ENCODE results near the gene HDAC4.

DNA sequence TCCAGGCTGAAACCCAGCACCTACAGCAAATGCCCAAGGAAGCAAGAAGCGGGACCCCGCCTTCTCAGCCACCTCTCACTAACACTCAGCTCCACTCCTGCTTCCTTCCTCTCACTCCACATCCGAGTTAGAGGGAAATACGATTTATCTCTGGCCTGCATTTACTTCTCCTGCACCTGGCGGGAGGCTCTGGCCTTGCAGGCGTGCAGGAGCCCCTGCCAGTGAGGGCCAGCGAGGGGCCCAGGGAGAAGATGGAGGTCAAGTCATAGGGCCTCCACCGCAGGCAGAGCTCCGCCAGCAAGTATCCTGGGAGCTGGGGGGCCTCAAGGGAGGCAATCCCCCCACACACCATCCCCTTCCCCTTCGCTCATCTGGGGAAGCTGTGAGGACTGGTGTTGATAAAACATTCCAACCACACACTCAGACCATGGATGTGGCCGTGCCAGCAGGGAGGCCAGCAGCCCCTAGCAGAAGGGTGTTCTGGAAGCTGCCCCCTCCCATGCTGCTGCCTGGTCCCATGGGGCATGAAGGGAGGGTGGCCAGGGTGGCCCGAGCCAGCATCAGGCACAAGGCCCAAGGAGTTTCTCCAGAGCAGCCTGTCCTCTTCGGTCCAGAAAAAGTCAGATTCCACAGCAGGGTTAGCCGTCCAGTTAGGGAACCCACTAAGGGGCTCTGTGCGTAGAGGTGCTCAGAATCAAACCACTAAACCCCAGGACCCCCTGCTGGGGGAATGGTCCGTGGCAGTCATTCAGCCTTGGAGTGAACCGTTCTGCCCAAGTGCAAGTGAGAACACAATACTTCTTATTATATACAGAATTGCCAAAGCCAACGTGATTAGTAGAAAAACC, 91.2 kb downstream of the HDAC4 start:
- TF ChIP-seq CTCF (IDR thresholded peaks at IDR 0.05; ENCODE audit: low read length): no peak
- TF ChIP-seq EZH2 (IDR thresholded peaks at IDR 0.05; ENCODE audit: borderline replicate concordance, low read length): no peak
